HK-2 (cell line): ENCODE results near the gene PLPPR1.
"Not testable (repeated sequence)": the region's sequence is repeated elsewhere in the genome, so short reads cannot be mapped to it uniquely, and the experiment has no call there.

Experiments
- DNase-seq: peaks from one replicate; pipeline ENCODE4 v3.0.0-alpha.2; 2018; ENCODE audit not compliant: unreplicated experiment

Gene PLPPR1

GRCh38 chr9:101275769-101276250 lies 247.3 kb downstream of the PLPPR1 start:
- no peak for DNase-seq

- not testable (repeated sequence) for DNase-seq
These were observed 262.5 kb downstream of the PLPPR1 start for GRCh38 chr9:101291043-101291442.

- DNase-seq: no peak
These were observed 271.4 kb downstream of the PLPPR1 start for GRCh38 chr9:101299901-101300300.

- DNase-seq: no peak
These were observed 278.5 kb downstream of the PLPPR1 start for GRCh38 chr9:101307051-101307450.

- no peak for DNase-seq
These were observed 279.1 kb downstream of the PLPPR1 start for GRCh38 chr9:101307524-101308213.

- DNase-seq: no peak
These were observed 280.6 kb downstream of the PLPPR1 start for GRCh38 chr9:101309139-101309538.

GRCh38 chr9:101311191-101311590 lies 282.7 kb downstream of the PLPPR1 start:
- no peak for DNase-seq

- peak; percentile 2 for DNase-seq
These were observed 283.4 kb downstream of the PLPPR1 start for GRCh38 chr9:101311758-101312420.

- no peak for DNase-seq
These were observed 284.1 kb downstream of the PLPPR1 start for GRCh38 chr9:101312661-101313060.

- DNase-seq: no peak
These were observed 286.6 kb downstream of the PLPPR1 start for GRCh38 chr9:101315112-101315450.

GRCh38 chr9:101317735-101318134 lies 289.2 kb downstream of the PLPPR1 start:
- DNase-seq: no peak

- DNase-seq: no peak
These were observed 294.6 kb downstream of the PLPPR1 start for GRCh38 chr9:101323129-101323528.

GRCh38 chr9:101324245-101324804 lies 295.8 kb downstream of the PLPPR1 start:
- no peak for DNase-seq

GRCh38 chr9:101325053-101325452 lies 296.5 kb downstream of the PLPPR1 start:
- DNase-seq: no peak

GRCh38 chr9:101326035-101326434 lies 297.5 kb downstream of the PLPPR1 start:
- DNase-seq: no peak

- no peak for DNase-seq
These were observed 298.0 kb downstream of the PLPPR1 start for GRCh38 chr9:101326501-101326900.

GRCh38 chr9:101327422-101327909 lies 298.9 kb downstream of the PLPPR1 start:
- not testable (repeated sequence) for DNase-seq

GRCh38 chr9:101332362-101332761 lies 303.8 kb downstream of the PLPPR1 start:
- DNase-seq: no peak

- DNase-seq: no peak
These were observed 305.0 kb downstream of the PLPPR1 start for GRCh38 chr9:101333490-101333889.

GRCh38 chr9:101333926-101334702 lies 305.6 kb downstream of the PLPPR1 start:
- DNase-seq: no peak

GRCh38 chr9:101336091-101336490 lies 307.6 kb downstream of the PLPPR1 start:
- no peak for DNase-seq

GRCh38 chr9:101337237-101337636 lies 308.7 kb downstream of the PLPPR1 start:
- no peak for DNase-seq
